Measurements from ENCODE around the gene OR51T1.

DNA sequence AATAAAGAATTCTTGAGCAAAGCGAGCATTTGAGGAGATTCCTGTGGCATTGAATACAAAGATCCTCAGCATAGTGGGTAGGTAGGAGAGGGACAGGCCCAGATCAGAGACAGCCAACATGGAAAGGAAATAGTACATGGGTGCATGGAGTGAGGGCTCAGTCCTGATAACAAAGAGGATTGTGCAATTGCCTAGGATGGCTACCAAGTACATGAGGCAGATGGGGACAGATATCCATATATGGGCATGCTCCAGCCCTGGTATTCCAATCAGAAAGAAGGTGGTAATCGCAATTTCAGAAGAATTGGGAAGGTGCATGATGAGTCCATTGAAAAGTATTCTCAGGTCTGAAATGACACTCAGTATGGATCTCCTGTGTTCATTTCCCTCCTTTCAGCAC, 8.6 kb downstream of the OR51T1 start:
- TF ChIP-seq, protein P1, sequence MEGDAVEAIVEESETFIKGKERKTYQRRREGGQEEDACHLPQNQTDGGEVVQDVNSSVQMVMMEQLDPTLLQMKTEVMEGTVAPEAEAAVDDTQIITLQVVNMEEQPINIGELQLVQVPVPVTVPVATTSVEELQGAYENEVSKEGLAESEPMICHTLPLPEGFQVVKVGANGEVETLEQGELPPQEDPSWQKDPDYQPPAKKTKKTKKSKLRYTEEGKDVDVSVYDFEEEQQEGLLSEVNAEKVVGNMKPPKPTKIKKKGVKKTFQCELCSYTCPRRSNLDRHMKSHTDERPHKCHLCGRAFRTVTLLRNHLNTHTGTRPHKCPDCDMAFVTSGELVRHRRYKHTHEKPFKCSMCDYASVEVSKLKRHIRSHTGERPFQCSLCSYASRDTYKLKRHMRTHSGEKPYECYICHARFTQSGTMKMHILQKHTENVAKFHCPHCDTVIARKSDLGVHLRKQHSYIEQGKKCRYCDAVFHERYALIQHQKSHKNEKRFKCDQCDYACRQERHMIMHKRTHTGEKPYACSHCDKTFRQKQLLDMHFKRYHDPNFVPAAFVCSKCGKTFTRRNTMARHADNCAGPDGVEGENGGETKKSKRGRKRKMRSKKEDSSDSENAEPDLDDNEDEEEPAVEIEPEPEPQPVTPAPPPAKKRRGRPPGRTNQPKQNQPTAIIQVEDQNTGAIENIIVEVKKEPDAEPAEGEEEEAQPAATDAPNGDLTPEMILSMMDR (IDR thresholded peaks at IDR 0.05), result no peak
- no peak for TF ChIP-seq POLR2A (IDR thresholded peaks at IDR 0.05)

All from Peyer's patch (tissue), 4 donors.